GM12878 (cell line): ENCODE results near the gene PARP6. TPM values are rescaled to one million over a fixed set of nuclear protein-coding genes. Genes with fewer than 3 reads are reported as not detected.

ENCODE experiments used
- CUX1 ChIP-seq: IDR thresholded peaks from 2 replicates; pipeline ENCODE4 v1.6.1; 2012; ENCODE audit warnings: improper control_type of control experiment, low read depth, low read length; ENCODE audit not compliant: insufficient replicate concordance
- HSF1 ChIP-seq: fragments of 150-350 bp; IDR thresholded peaks from 2 replicates; pipeline ENCODE4 v1.6.1; 2014; ENCODE audit warnings: mild to moderate bottlenecking, low read depth, low read length
- PBX3 ChIP-seq: IDR thresholded peaks from 2 replicates; pipeline ENCODE4 v1.6.1; 2011; ENCODE audit warnings: mild to moderate bottlenecking, low read depth, low read length, moderate library complexity; ENCODE audit not compliant: insufficient replicate concordance
- SP1 ChIP-seq: IDR thresholded peaks from one replicate; pipeline ENCODE4 v1.6.1; 2011; ENCODE audit warnings: low read depth, low read length
- polyA plus RNA-seq, 11 experiments: library from polyadenylated mRNA; depleted of rRNA in 4 of 11; unstranded in 6 of 11; stranded (reverse) in 5 of 11; fragments of >200 nt; fragmentation: Nextera tagmentation in 4 of 11; fragmentation: Illumina TruSeq in 1 of 11; extraction: Ambion mirVana in 4 of 11; extraction: Trizol in 1 of 11; gene quantifications; 1 replicate in 1 of 11; 2 replicates in 10 of 11; pipeline versions ENCODE4 v1.2.1 to v1.2.3, GENCODE V29; 2011 to 2016; ENCODE audit warnings: inconsistent platforms in 2 of 11, missing spikeins in 2 of 11, low read depth in 1 of 11
- total RNA-seq, 4 experiments: library from RNA; depleted of rRNA in 3 of 4; stranded (reverse); fragments of >200 nt in 3 of 4; fragmentation: Illumina TruSeq in 1 of 4; extraction: Trizol in 1 of 4; gene quantifications; 2 replicates each; pipeline versions ENCODE4 v1.2.1 to v1.2.3, GENCODE V29; 2013 to 2021

The PARP6 gene
- total and polyA plus RNA-seq, 10 of the 15 experiments (the other 5 are each of a cell fraction or from before 2014, with no cell fraction given) = 14.3 to 73.5 (median 26.9) TPM

GRCh38 chr15:72271221-72271620 lies 1.1 kb downstream of the PARP6 start (continued):
- no peak for TF ChIP-seq PBX3
- TF ChIP-seq CUX1 = no peak
- no peak for TF ChIP-seq SP1
- TF ChIP-seq HSF1 = no peak
